IPS DF 19.7 (cell line): Measurements from ENCODE around the gene ECI1.
"Not testable (repeated sequence)": the region's sequence is repeated elsewhere in the genome, so short reads cannot be mapped to it uniquely, and the experiment has no call there.

Experiments used
- DNase-seq: peaks from one replicate; pipeline ENCODE4 v3.0.0-alpha.2; 2013; ENCODE audit warnings: low read depth, low spot score

Gene ECI1

GRCh38 chr16:2256531-2257140, 5.2 kb upstream of the ECI1 start:
- no peak for DNase-seq

GRCh38 chr16:2253293-2253692, 1.9 kb upstream of the ECI1 start:
- no peak for DNase-seq

GRCh38 chr16:2252806-2253148, 1.4 kb upstream of the ECI1 start:
- no peak for DNase-seq

DNA sequence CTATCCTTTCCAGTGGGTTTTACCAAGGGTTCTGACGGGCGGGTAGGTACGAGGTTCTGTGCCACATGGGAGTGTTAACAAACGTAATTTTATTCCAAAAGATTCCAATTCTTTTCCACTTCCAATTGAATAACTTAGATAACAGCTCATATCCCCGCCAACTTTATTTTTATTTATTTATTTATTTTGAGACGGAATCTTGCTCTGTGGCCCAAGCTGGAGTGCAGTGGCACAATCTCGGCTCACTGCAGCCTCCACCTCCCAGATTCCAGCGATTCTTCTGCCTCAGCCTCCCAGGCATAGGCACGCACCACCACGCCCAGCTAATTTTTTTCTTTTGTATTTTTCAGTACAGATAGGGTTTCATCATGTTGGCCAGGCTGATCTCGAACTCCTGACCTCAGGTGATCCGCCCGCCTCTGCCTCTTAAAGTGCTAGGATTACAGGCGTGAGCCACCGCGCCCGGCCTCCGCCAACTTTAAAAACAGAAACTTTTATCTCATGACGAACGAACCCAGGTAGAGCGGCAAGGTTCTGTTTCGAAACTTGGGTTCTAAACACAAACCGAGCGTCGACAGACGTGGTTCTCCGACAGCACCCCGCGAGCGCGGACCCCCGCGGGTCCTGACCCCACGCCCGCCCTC, 613 bp downstream of the ECI1 start:
- DNase-seq = no peak

DNA sequence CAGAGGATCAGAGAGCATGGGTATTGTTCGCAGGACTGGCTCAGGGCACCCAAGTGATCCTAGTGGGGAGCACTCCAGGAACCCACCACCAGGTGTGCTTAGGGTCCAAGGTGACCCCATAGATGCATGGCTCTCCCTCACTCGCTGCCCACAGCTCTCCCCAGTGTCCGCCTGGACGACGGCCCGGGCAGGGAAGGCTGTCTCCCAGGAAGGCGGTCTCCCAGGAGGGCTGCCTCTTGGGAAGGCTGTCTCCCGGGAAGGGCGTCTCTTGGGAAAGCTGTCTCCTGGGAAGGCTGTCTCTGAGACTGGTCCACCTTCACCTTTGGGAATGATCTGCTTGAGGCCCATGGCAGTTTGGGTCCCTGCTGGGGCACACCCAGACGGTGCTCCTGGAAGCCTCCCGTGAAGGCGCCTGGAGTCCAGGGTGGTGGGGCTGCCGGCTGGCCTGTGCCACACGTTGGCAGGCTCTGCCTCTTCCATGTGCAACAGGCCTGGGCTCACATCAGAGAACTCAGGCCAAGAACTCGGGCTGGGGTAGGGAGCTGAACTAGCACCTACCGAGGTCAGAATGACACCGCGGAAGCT, 5.0 kb downstream of the ECI1 start:
- no peak for DNase-seq

GRCh38 chr16:2244926-2245795, 6.2 kb downstream of the ECI1 start:
- no peak for DNase-seq

GRCh38 chr16:2244301-2244700, 7.1 kb downstream of the ECI1 start:
- no peak for DNase-seq

GRCh38 chr16:2243781-2244180, 7.6 kb downstream of the ECI1 start:
- no peak for DNase-seq

GRCh38 chr16:2243031-2243528, 8.3 kb downstream of the ECI1 start:
- DNase-seq = no peak

- no peak for DNase-seq
Measured at GRCh38 chr16:2242598-2242997, 8.8 kb downstream of the ECI1 start.

DNA sequence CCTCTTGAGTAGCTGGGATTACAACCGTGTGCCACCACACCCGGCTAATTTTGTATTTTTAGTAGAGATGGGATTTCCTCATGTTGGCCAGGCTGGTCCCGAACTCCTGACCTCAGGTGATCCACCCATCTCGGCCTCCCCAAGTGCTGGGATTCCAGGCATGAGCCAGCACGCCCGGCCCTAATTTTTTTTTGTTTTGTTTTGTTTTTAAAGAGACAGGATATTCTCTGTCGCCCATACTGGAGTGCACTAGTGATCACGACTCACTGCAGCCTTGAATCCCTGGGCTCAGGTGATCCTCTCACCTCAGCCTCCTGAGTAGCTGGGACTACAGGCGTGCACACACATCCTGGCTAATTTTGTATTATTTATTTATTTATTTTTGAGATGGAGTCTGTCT, 11.1 kb downstream of the ECI1 start:
- not testable (repeated sequence) for DNase-seq

- no peak for DNase-seq
Measured at GRCh38 chr16:2238838-2239675, 12.3 kb downstream of the ECI1 start.

DNA sequence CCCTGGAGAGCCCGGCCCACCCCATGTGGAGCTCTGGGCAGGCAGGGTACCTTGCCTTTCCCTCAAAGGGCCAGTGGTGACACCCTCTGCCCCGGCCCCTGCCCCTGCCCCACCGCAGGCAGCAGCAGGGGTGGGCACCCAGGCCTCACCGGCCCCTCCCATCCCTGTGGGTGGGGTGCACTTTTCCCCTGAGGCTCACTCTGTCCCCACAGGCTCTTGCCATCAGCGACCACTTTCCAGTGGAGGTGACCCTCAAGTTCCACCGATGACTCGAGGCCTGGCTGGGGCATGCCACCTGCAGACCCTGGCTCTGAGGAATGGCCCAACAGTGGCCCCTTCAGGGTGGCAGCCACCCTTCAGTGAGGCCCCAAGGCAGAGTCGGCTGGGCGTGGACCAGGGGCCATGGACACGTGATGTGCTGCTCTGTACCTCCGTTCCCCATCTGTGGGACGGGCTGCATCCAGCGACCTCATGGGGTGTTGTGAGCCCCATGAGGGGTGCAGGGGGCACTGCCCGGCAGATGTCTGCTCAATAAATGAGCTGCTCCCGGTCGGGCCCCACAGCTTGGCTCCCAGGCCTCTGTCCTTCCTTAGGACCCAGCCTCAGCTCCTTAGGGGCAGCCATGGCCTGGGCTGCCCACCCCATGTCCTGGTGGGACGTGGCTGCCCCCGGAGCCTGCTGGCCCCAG, 13.1 kb downstream of the ECI1 start:
- DNase-seq = no peak

GRCh38 chr16:2237493-2238149, 13.8 kb downstream of the ECI1 start:
- no peak for DNase-seq

- DNase-seq = no peak
Measured at GRCh38 chr16:2237102-2237482, 14.3 kb downstream of the ECI1 start.

GRCh38 chr16:2236337-2237101, 14.9 kb downstream of the ECI1 start, which contains the start of gene DNASE1L2:
Gene DNASE1L2 (plus strand): TSS chr16:2236444. CDS start chr16:2236817, 373 bp downstream.
- no peak for DNase-seq

GRCh38 chr16:2235695-2236336, 15.6 kb downstream of the ECI1 start:
- no peak for DNase-seq

GRCh38 chr16:2235234-2235651, 16.1 kb downstream of the ECI1 start:
- DNase-seq = no peak

DNA sequence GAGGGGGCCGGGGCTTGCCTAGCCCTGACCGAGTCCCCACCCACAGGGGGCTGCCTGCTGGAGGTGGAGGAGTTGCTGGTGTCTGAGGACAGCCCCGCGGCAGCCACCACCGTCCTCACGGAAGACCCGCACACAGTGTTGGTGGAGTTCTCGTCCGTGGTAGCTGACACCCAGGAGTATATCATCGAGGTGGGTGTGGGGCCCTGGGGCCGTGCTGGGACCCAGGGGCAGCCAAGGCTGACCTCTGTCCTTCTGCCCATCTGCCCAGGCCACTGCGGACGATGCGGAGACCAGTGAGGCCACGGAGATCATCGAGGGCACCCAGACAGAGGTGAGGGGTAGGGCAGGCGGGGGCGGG, 16.6 kb downstream of the ECI1 start:
- DNase-seq = no peak
